ENCODE results near the gene ID2.
"Not testable (repeated sequence)": the region's sequence is repeated elsewhere in the genome, so short reads cannot be mapped to it uniquely, and the experiment has no call there.

Gene ID2

GRCh38 chr2:8714971-8715370, 33.1 kb downstream of the ID2 start:
- no peak overlapping the region for H3K4me3 ChIP-seq (ENCODE audit: low read length)
- TF ChIP-seq CTCF (IDR thresholded peaks at IDR 0.05; ENCODE audit: insufficient read depth, low read depth, low read length, missing control alignments) = no peak
- DNase-seq (ENCODE audit: low read depth) = no peak

- DNase-seq (ENCODE audit: low read depth) = no peak
- no peak overlapping the region for H3K4me3 ChIP-seq (ENCODE audit: low read length)
- no peak for TF ChIP-seq CTCF (IDR thresholded peaks at IDR 0.05; ENCODE audit: insufficient read depth, low read depth, low read length, missing control alignments)
Measured at GRCh38 chr2:8719528-8719927, 37.7 kb downstream of the ID2 start.

- H3K4me3 ChIP-seq (ENCODE audit: low read length) = no peak overlapping the region
- no peak for TF ChIP-seq CTCF (IDR thresholded peaks at IDR 0.05; ENCODE audit: insufficient read depth, low read depth, low read length, missing control alignments)
- no peak for DNase-seq (ENCODE audit: low read depth)
Measured at GRCh38 chr2:8720741-8721140, 38.9 kb downstream of the ID2 start.

- no peak for DNase-seq (ENCODE audit: low read depth)
- TF ChIP-seq CTCF (IDR thresholded peaks at IDR 0.05; ENCODE audit: insufficient read depth, low read depth, low read length, missing control alignments) = no peak
- no peak overlapping the region for H3K4me3 ChIP-seq (ENCODE audit: low read length)
Measured at GRCh38 chr2:8721410-8721809, 39.6 kb downstream of the ID2 start.

- H3K4me3 ChIP-seq (ENCODE audit: low read length) = no peak overlapping the region
- DNase-seq (ENCODE audit: low read depth) = peak; percentile 34
- TF ChIP-seq CTCF (IDR thresholded peaks at IDR 0.05; ENCODE audit: insufficient read depth, low read depth, low read length, missing control alignments) = no peak
Measured at GRCh38 chr2:8722986-8723385, 41.1 kb downstream of the ID2 start.

GRCh38 chr2:8725838-8726237, 44.0 kb downstream of the ID2 start:
- TF ChIP-seq CTCF (IDR thresholded peaks at IDR 0.05; ENCODE audit: insufficient read depth, low read depth, low read length, missing control alignments) = no peak
- no peak overlapping the region for H3K4me3 ChIP-seq (ENCODE audit: low read length)

GRCh38 chr2:8728305-8729015, 46.6 kb downstream of the ID2 start:
- no peak overlapping the region for H3K4me3 ChIP-seq (ENCODE audit: low read length)
- DNase-seq (ENCODE audit: low read depth) = no peak
- TF ChIP-seq CTCF (IDR thresholded peaks at IDR 0.05; ENCODE audit: insufficient read depth, low read depth, low read length, missing control alignments) = no peak

More at GRCh38 chr2:8725838-8726237, 44.0 kb downstream of the ID2 start:
- DNase-seq (ENCODE audit: low read depth) = no peak

GRCh38 chr2:8729101-8729500, 47.2 kb downstream of the ID2 start:
- DNase-seq (ENCODE audit: low read depth) = not testable (repeated sequence)

More at GRCh38 chr2:8729101-8729500, 47.2 kb downstream of the ID2 start:
- not testable (repeated sequence) for H3K4me3 ChIP-seq (ENCODE audit: low read length)

Data from epithelial cell of esophagus (primary cell).